Neural cell (in vitro differentiated cells): ENCODE measurements around the gene WDR59. TPM values are rescaled to one million over a fixed set of nuclear protein-coding genes. Genes with fewer than 3 reads are reported as not detected.

ENCODE experiments used
- H2AFZ ChIP-seq: fragments of 200-600, 300-800 bp; sonication (generic), shearing (Covaris generic); 2 replicates; pipeline ENCODE4 v1.6.0; 2014; ENCODE audit warnings: low read depth, mild to moderate bottlenecking, antibody characterized with exemption, low read length, moderate library complexity
- H3F3A ChIP-seq: fragments of 200-600 bp; shearing (Covaris generic); 2 replicates; pipeline ENCODE4 v1.6.1; 2016; ENCODE audit warnings: mild to moderate bottlenecking, moderate library complexity, mixed read lengths, antibody characterized with exemption, low read length; ENCODE audit not compliant: insufficient read depth, poor library complexity, severe bottlenecking
- H3K27ac ChIP-seq: fragments of 200-600, 300-800 bp; sonication (generic), shearing (Covaris generic); 2 replicates; pipeline ENCODE4 v1.5.1; 2014; ENCODE audit warnings: mild to moderate bottlenecking, low read length, moderate library complexity
- H3K27me3 ChIP-seq: fragments of 300-800, 200-600 bp; sonication (generic), shearing (Covaris generic); 2 replicates; pipeline ENCODE4 v1.6.0; 2014; ENCODE audit warnings: mild to moderate bottlenecking, low read depth, low read length, moderate library complexity; ENCODE audit not compliant: insufficient read depth
- H3K36me3 ChIP-seq: fragments of 300-800, 200-600 bp; sonication (generic), shearing (Covaris generic); 2 replicates; pipeline ENCODE4 v1.5.1; 2014; ENCODE audit warnings: mild to moderate bottlenecking, antibody characterized with exemption, low read length, moderate library complexity; ENCODE audit not compliant: insufficient read depth
- H3K4me2 ChIP-seq: fragments of 300-800, 200-600 bp; sonication (generic), shearing (Covaris generic); 2 replicates; pipeline ENCODE4 v1.6.0; 2014; ENCODE audit warnings: mild to moderate bottlenecking, low read length
- H3K4me3 ChIP-seq: fragments of 300-800, 200-600 bp; sonication (generic), shearing (Covaris generic); 2 replicates; pipeline ENCODE4 v1.5.1; 2014; ENCODE audit warnings: mild to moderate bottlenecking, low read length, moderate library complexity
- H3K79me2 ChIP-seq: fragments of 200-600 bp; shearing (Covaris generic); replicated peaks from 2 replicates; pipeline ENCODE4 v1.6.0; 2014; ENCODE audit warnings: mild to moderate bottlenecking, low read length, moderate library complexity; ENCODE audit not compliant: insufficient read depth
- H3K9ac ChIP-seq: fragments of 300-800, 200-600 bp; sonication (generic), shearing (Covaris generic); 2 replicates; pipeline ENCODE4 v1.6.1; 2016; ENCODE audit warnings: mild to moderate bottlenecking, low read length, mixed read lengths
- H3K9me2 ChIP-seq: fragments of 200-600 bp; shearing (Covaris generic); 2 replicates; pipeline ENCODE4 v1.6.1; 2016; ENCODE audit warnings: mild to moderate bottlenecking, low read length, mixed read lengths; ENCODE audit not compliant: insufficient read depth
- H3K9me3 ChIP-seq: fragments of 200-600, 300-800 bp; sonication (generic), shearing (Covaris generic); 2 replicates; pipeline ENCODE4 v1.6.1; 2016; ENCODE audit warnings: mild to moderate bottlenecking, mixed run types, low read length, moderate library complexity, mixed read lengths
- H4K20me1 ChIP-seq: fragments of 200-600 bp; shearing (Covaris generic); 2 replicates; pipeline ENCODE4 v1.6.1; 2016; ENCODE audit warnings: mild to moderate bottlenecking, mixed run types; ENCODE audit not compliant: insufficient read depth
- CTCF ChIP-seq: fragments of 450-650 bp; IDR thresholded peaks from 2 replicates; pipeline ENCODE4 v1.5.1; 2014; ENCODE audit warnings: antibody characterized with exemption, mild to moderate bottlenecking, moderate library complexity; ENCODE audit not compliant: poor library complexity, severe bottlenecking
- EP300 ChIP-seq: fragments of 450-650 bp; conservative IDR thresholded peaks from 2 replicates; pipeline ENCODE4 v1.6.1; 2014; ENCODE audit warnings: antibody characterized with exemption, mild to moderate bottlenecking, moderate library complexity; ENCODE audit not compliant: poor library complexity, severe bottlenecking
- EZH2 ChIP-seq: fragments of 200-600, 300-800 bp; shearing (Covaris generic), sonication (generic); IDR thresholded peaks from 2 replicates; pipeline ENCODE4 v1.6.1; 2014; ENCODE audit warnings: antibody characterized with exemption, low read length, borderline replicate concordance, mild to moderate bottlenecking; ENCODE audit not compliant: insufficient read depth, poor library complexity, severe bottlenecking
- POLR2AphosphoS5 ChIP-seq: IDR thresholded peaks from 2 replicates; pipeline ENCODE4 v1.6.1; 2012
- REST ChIP-seq: IDR thresholded peaks from 2 replicates; pipeline ENCODE4 v1.6.1; 2012; ENCODE audit warnings: borderline replicate concordance
- SMC3 ChIP-seq: fragments of 450-650 bp; conservative IDR thresholded peaks from 2 replicates; pipeline ENCODE4 v1.6.1; 2014; ENCODE audit warnings: antibody characterized with exemption, mild to moderate bottlenecking, moderate library complexity; ENCODE audit not compliant: poor library complexity
- TAF1 ChIP-seq: IDR thresholded peaks from 2 replicates; pipeline ENCODE4 v1.6.1; 2012; ENCODE audit warnings: low read depth
- polyA plus RNA-seq: library from polyadenylated mRNA; depleted of rRNA; stranded (reverse); fragments of >200 nt; gene quantifications from 2 replicates; pipeline ENCODE4 v1.2.3, GENCODE V29; 2014

The WDR59 gene
- polyA plus RNA-seq, 1 donor from 2014 or later, result 20.3 TPM

GRCh38 chr16:74877706-74878105 lies 107.2 kb downstream of the WDR59 start:
- Histone ChIP-seq H3K9me3 (no peaks in the 10 kb centered on the region), H3F3A (no peaks in the 10 kb centered on the region), H4K20me1 (no peaks in the 10 kb centered on the region), H3K79me2 (no peaks in the 10 kb centered on the region), H2AFZ (no peak overlapping the region), H3K9ac (no peak overlapping the region), H3K4me3 (no peak overlapping the region), H3K4me2 (no peak overlapping the region), H3K9me2 (no peaks in the 10 kb centered on the region), H3K27ac (no peak overlapping the region), H3K27me3 (no peaks in the 10 kb centered on the region), H3K36me3 (no peaks in the 10 kb centered on the region)
- no peak for TF ChIP-seq CTCF
- TF ChIP-seq REST, result no peak
- TF ChIP-seq EZH2, result no peak
- no peak for TF ChIP-seq EP300
- no peak for TF ChIP-seq SMC3
- no peak for TF ChIP-seq POLR2AphosphoS5
- TF ChIP-seq TAF1, result no peak

GRCh38 chr16:74874912-74875546 lies 109.9 kb downstream of the WDR59 start:
- Histone ChIP-seq H3K9ac (no peak overlapping the region), H3K4me3 (no peak overlapping the region), H3K9me3 (no peaks in the 10 kb centered on the region), H3K27me3 (no peaks in the 10 kb centered on the region), H4K20me1 (no peaks in the 10 kb centered on the region), H3K27ac (no peak overlapping the region), H3K4me2 (no peak overlapping the region), H2AFZ (no peak overlapping the region), H3K36me3 (no peaks in the 10 kb centered on the region), H3F3A (no peaks in the 10 kb centered on the region), H3K79me2 (no peaks in the 10 kb centered on the region), H3K9me2 (no peaks in the 10 kb centered on the region)
- no peak for TF ChIP-seq TAF1
- no peak for TF ChIP-seq SMC3
- no peak for TF ChIP-seq CTCF
- no peak for TF ChIP-seq EZH2
- TF ChIP-seq POLR2AphosphoS5, result no peak
- TF ChIP-seq EP300, result no peak
